Mammary epithelial cell (primary cell): ENCODE measurements around the gene ARHGAP44.

Experiments
- EZH2 ChIP-seq: IDR thresholded peaks from 2 replicates; pipeline ENCODE4 v1.6.1; 2012; ENCODE audit warnings: low read length, inconsistent platforms, borderline replicate concordance
- TF ChIP-seq, protein P1 (sequence below), 2 donors: IDR thresholded peaks in 1 of 2; conservative IDR thresholded peaks in 1 of 2; 2 replicates each; pipeline ENCODE4 v1.5.1; 2011 to 2012; ENCODE audit warnings: inconsistent platforms in 2 of 2, low read length in 2 of 2, mild to moderate bottlenecking in 2 of 2, control low read depth in 1 of 2, low read depth in 1 of 2; ENCODE audit not compliant: insufficient read depth in 1 of 2; ENCODE audit errors: extremely low read depth in 1 of 2

DNA sequence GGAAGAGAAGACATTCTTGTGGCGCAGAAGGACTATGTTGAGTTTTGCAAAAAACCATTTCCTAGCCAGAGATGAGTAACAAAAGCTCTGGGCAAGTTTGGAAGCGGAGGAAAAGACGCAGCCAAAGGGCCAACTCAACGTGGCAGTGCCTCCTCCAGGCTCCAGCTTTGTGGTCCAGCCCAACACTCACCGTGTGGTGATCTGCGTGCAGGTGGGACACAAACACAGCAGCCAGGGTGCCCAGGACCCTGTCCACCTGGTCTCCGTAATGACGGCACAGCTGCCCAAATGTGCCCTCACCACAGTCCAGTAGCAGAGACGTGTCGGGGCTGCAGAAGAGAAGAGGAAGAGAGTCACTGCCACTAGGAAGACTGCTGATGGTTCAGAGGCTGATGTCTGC is 207.1 kb downstream of the ARHGAP44 start:
- TF ChIP-seq, protein P1, sequence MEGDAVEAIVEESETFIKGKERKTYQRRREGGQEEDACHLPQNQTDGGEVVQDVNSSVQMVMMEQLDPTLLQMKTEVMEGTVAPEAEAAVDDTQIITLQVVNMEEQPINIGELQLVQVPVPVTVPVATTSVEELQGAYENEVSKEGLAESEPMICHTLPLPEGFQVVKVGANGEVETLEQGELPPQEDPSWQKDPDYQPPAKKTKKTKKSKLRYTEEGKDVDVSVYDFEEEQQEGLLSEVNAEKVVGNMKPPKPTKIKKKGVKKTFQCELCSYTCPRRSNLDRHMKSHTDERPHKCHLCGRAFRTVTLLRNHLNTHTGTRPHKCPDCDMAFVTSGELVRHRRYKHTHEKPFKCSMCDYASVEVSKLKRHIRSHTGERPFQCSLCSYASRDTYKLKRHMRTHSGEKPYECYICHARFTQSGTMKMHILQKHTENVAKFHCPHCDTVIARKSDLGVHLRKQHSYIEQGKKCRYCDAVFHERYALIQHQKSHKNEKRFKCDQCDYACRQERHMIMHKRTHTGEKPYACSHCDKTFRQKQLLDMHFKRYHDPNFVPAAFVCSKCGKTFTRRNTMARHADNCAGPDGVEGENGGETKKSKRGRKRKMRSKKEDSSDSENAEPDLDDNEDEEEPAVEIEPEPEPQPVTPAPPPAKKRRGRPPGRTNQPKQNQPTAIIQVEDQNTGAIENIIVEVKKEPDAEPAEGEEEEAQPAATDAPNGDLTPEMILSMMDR (conservative IDR thresholded peaks at IDR 0.05 in 1 of 2, IDR thresholded peaks at IDR 0.05 in 1 of 2; ENCODE audit: extremely low read depth in 1 of 2, insufficient read depth in 1 of 2, low read depth in 1 of 2, low read length in 2 of 2) = no peak
- no peak for TF ChIP-seq EZH2
